ENCODE results near the gene NPB.

- TF ChIP-seq REPIN1 (tag by site-specific recombination; IDR thresholded peaks at IDR 0.05; ENCODE audit: low read depth) (no peak), KLF10 (tag by site-specific recombination; IDR thresholded peaks at IDR 0.05) (no peak), ZNF513 (tag by site-specific recombination; IDR thresholded peaks at IDR 0.05) (no peak), SALL2 (tag by site-specific recombination; IDR thresholded peaks at IDR 0.05; ENCODE audit: borderline replicate concordance) (no peak), ZNF449 (tag by site-specific recombination; IDR thresholded peaks at IDR 0.05) (no peak), ZNF132 (tag by site-specific recombination; IDR thresholded peaks at IDR 0.05; ENCODE audit: borderline replicate concordance) (no peak), ZNF626 (tag by site-specific recombination; IDR thresholded peaks at IDR 0.05) (no peak), ZNF664 (tag by site-specific recombination; IDR thresholded peaks at IDR 0.05) (no peak), CTCF (tag by site-specific recombination; IDR thresholded peaks at IDR 0.05) (no peak)
- TF ChIP-seq, protein P1, sequence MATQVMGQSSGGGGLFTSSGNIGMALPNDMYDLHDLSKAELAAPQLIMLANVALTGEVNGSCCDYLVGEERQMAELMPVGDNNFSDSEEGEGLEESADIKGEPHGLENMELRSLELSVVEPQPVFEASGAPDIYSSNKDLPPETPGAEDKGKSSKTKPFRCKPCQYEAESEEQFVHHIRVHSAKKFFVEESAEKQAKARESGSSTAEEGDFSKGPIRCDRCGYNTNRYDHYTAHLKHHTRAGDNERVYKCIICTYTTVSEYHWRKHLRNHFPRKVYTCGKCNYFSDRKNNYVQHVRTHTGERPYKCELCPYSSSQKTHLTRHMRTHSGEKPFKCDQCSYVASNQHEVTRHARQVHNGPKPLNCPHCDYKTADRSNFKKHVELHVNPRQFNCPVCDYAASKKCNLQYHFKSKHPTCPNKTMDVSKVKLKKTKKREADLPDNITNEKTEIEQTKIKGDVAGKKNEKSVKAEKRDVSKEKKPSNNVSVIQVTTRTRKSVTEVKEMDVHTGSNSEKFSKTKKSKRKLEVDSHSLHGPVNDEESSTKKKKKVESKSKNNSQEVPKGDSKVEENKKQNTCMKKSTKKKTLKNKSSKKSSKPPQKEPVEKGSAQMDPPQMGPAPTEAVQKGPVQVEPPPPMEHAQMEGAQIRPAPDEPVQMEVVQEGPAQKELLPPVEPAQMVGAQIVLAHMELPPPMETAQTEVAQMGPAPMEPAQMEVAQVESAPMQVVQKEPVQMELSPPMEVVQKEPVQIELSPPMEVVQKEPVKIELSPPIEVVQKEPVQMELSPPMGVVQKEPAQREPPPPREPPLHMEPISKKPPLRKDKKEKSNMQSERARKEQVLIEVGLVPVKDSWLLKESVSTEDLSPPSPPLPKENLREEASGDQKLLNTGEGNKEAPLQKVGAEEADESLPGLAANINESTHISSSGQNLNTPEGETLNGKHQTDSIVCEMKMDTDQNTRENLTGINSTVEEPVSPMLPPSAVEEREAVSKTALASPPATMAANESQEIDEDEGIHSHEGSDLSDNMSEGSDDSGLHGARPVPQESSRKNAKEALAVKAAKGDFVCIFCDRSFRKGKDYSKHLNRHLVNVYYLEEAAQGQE (tag by site-specific recombination; IDR thresholded peaks at IDR 0.05): no peak
Measured at GRCh38 chr17:81916234-81917001, 14.4 kb downstream of the NPB start.
